ENCODE measurements around the gene ZNF750. TPM values are rescaled to one million over a fixed set of nuclear protein-coding genes. Genes with fewer than 3 reads are reported as not detected.

ZNF750 gene
- total RNA-seq, 2 experiments from 2014 or later: not detected

GRCh38 chr17:82803606-82804005, 36.2 kb downstream of the ZNF750 start:
- Mint-ChIP-seq H3K9me3 (peaks cover 2% of the 10 kb centered on the region), H3K4me3 (no peak overlapping the region), H3K27ac (no peak overlapping the region), H3K27me3 (no peaks in the 10 kb centered on the region), H3K36me3 (peaks cover 22% of the 10 kb centered on the region), H3K4me1 (peaks cover 6% of the 10 kb centered on the region)
- ATAC-seq (ENCODE audit: low read depth) (no peak), DNase-seq (no peak)
- POLR2A ChIA-PET: interaction anchor here (0.5 kb wide), 1 partner anchor 1078 kb away, joined by 3 read pairs; no protein-coding TSS in a partner anchor

- POLR2A ChIA-PET: interaction anchor here (0.5 kb wide), 1 partner anchor 1078 kb away, joined by 3 read pairs; no protein-coding TSS in a partner anchor
- peaks cover 6% of the 10 kb centered on the region for H3K4me1 Mint-ChIP-seq
- peaks cover 2% of the 10 kb centered on the region for H3K9me3 Mint-ChIP-seq
- DNase-seq (no peak), ATAC-seq (ENCODE audit: low read depth) (no peak)
- peak overlapping the region; percentile 55 for H3K27ac Mint-ChIP-seq
- no peaks in the 10 kb centered on the region for H3K27me3 Mint-ChIP-seq
- H3K4me3 Mint-ChIP-seq: no peak overlapping the region
- H3K36me3 Mint-ChIP-seq: peaks cover 24% of the 10 kb centered on the region
Observed at GRCh38 chr17:82803185-82803584, 36.6 kb downstream of the ZNF750 start.

- POLR2A ChIA-PET: no interaction called here
- H3K36me3 Mint-ChIP-seq: peaks cover 24% of the 10 kb centered on the region
Observed at GRCh38 chr17:82802075-82802780, 37.6 kb downstream of the ZNF750 start.

GRCh38 chr17:82801377-82801970, 38.3 kb downstream of the ZNF750 start:
- Mint-ChIP-seq H3K4me1 (peaks cover 6% of the 10 kb centered on the region), H3K27me3 (no peaks in the 10 kb centered on the region), H3K27ac (no peak overlapping the region), H3K4me3 (no peak overlapping the region), H3K9me3 (peaks cover 2% of the 10 kb centered on the region), H3K36me3 (peaks cover 24% of the 10 kb centered on the region)
- POLR2A ChIA-PET: no interaction called here
- DNase-seq (no peak), ATAC-seq (ENCODE audit: low read depth) (no peak)

More at GRCh38 chr17:82802075-82802780, 37.6 kb downstream of the ZNF750 start:
- peak overlapping the region; percentile 7 for H3K27ac Mint-ChIP-seq
- H3K9me3 Mint-ChIP-seq: peaks cover 2% of the 10 kb centered on the region
- H3K4me3 Mint-ChIP-seq: no peak overlapping the region
- H3K27me3 Mint-ChIP-seq: no peaks in the 10 kb centered on the region
- DNase-seq (no peak), ATAC-seq (ENCODE audit: low read depth) (no peak)
- peaks cover 6% of the 10 kb centered on the region for H3K4me1 Mint-ChIP-seq

GRCh38 chr17:82800885-82801284, 38.9 kb downstream of the ZNF750 start:
- Mint-ChIP-seq H3K4me1 (peaks cover 6% of the 10 kb centered on the region), H3K27ac (no peak overlapping the region), H3K4me3 (no peak overlapping the region), H3K9me3 (peaks cover 2% of the 10 kb centered on the region), H3K36me3 (peaks cover 24% of the 10 kb centered on the region), H3K27me3 (no peaks in the 10 kb centered on the region)
- no peak for DNase-seq
- POLR2A ChIA-PET: no interaction called here
- ATAC-seq (ENCODE audit: low read depth): no peak

DNA sequence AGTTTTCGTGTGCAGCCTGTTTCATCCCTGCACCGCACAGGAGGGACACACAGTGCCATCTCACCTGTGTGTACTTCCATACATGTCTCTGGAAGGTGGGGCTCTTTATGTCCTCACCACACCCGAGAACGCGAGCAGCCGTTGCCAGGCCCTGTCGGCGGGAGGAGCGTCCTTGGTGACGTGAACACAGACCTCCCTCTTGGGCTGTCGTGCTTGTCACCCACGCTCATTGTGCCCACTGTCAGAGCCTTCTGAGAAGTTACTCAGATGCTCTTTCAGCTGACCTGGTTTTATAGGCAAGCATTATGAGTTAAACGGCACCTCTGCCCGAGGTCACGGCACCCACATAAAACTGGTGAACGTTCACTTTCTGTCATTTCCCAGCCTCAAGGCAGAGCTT, 40.2 kb downstream of the ZNF750 start:
- Mint-ChIP-seq H3K27ac (no peak overlapping the region), H3K4me3 (no peak overlapping the region)

GRCh38 chr17:82798752-82799151, 41.1 kb downstream of the ZNF750 start:
- Mint-ChIP-seq H3K4me3 (no peak overlapping the region), H3K36me3 (peaks cover 24% of the 10 kb centered on the region), H3K27ac (no peak overlapping the region), H3K4me1 (peaks cover 8% of the 10 kb centered on the region), H3K9me3 (peaks cover 2% of the 10 kb centered on the region), H3K27me3 (no peaks in the 10 kb centered on the region)
- ATAC-seq (ENCODE audit: low read depth) (no peak), DNase-seq (no peak)
- POLR2A ChIA-PET: interaction anchor here (0.7 kb wide), 1 partner anchor 207 kb away, joined by 3 read pairs; no protein-coding TSS in a partner anchor

More for the DNA sequence above, 40.2 kb downstream of the ZNF750 start:
- DNase-seq (no peak), ATAC-seq (ENCODE audit: low read depth) (no peak)
- H3K36me3 Mint-ChIP-seq: peaks cover 24% of the 10 kb centered on the region
- POLR2A ChIA-PET: interaction anchor here (0.7 kb wide), 1 partner anchor 208 kb away, joined by 3 read pairs; no protein-coding TSS in a partner anchor
- peaks cover 8% of the 10 kb centered on the region for H3K4me1 Mint-ChIP-seq
- no peaks in the 10 kb centered on the region for H3K27me3 Mint-ChIP-seq
- H3K9me3 Mint-ChIP-seq: peaks cover 2% of the 10 kb centered on the region

GRCh38 chr17:82797061-82797460, 42.8 kb downstream of the ZNF750 start:
- POLR2A ChIA-PET: no interaction called here
- H3K36me3 Mint-ChIP-seq: peaks cover 20% of the 10 kb centered on the region
- peaks cover 2% of the 10 kb centered on the region for H3K9me3 Mint-ChIP-seq
- peaks cover 3% of the 10 kb centered on the region for H3K4me1 Mint-ChIP-seq
- H3K4me3 Mint-ChIP-seq: no peak overlapping the region
- H3K27me3 Mint-ChIP-seq: no peaks in the 10 kb centered on the region
- DNase-seq: no peak
- H3K27ac Mint-ChIP-seq: no peak overlapping the region
- ATAC-seq (ENCODE audit: low read depth): no peak

GRCh38 chr17:82795615-82796014, 44.2 kb downstream of the ZNF750 start:
- H3K27me3 Mint-ChIP-seq: no peaks in the 10 kb centered on the region
- peaks cover 9% of the 10 kb centered on the region for H3K36me3 Mint-ChIP-seq
- no peak overlapping the region for H3K4me3 Mint-ChIP-seq
- H3K27ac Mint-ChIP-seq: no peak overlapping the region
- ATAC-seq (ENCODE audit: low read depth) (no peak), DNase-seq (no peak)
- peaks cover 3% of the 10 kb centered on the region for H3K4me1 Mint-ChIP-seq
- POLR2A ChIA-PET: no interaction called here
- no peaks in the 10 kb centered on the region for H3K9me3 Mint-ChIP-seq

DNA sequence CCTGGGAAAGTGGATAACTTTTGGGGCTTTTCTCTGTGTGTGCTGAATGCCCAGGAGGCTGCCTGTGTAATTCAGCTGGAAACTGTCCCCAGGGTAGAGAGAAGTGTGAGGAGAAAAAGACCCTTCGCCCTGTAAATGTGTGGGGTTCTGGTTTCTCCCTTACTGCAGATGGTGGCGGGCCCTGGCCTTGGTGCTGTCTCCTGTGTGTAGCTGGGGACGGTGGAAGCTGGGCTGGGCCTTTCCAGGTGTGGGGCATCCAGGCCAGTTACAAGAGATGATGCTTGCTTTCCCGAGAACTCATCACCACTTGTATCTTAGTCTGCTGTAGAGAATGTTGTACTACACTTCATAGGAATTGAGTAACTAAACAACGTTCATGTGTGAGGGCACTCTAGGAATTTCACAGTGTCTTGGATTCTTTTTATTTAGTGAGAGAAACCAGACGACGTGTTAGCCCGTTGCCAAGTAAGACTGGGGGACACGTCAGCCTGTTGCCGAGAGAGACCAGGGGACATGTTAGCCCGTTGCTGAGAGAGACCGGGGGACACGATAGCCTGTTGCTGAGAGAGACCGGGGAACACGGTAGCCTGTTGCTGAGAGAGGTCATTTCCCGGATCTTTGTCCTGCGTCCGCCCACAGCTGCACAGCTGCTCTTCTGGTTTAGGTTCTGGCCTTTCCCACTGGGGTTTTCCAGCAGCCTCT, 44.9 kb downstream of the ZNF750 start:
- H3K27me3 Mint-ChIP-seq: no peaks in the 10 kb centered on the region
- H3K27ac Mint-ChIP-seq: no peak overlapping the region
- POLR2A ChIA-PET: interaction anchor here (1.1 kb wide), 1 partner anchor 69 kb away, joined by 3 read pairs; no protein-coding TSS in a partner anchor
- peaks cover 3% of the 10 kb centered on the region for H3K4me1 Mint-ChIP-seq
- DNase-seq: no peak
- H3K36me3 Mint-ChIP-seq: peaks cover 7% of the 10 kb centered on the region
- H3K9me3 Mint-ChIP-seq: no peaks in the 10 kb centered on the region
- no peak overlapping the region for H3K4me3 Mint-ChIP-seq
- no peak for ATAC-seq (ENCODE audit: low read depth)

- Mint-ChIP-seq H3K9me3 (no peaks in the 10 kb centered on the region), H3K36me3 (peaks cover 4% of the 10 kb centered on the region), H3K4me1 (peaks cover 3% of the 10 kb centered on the region), H3K27ac (no peak overlapping the region), H3K4me3 (no peak overlapping the region), H3K27me3 (no peaks in the 10 kb centered on the region)
- DNase-seq: no peak
- ATAC-seq (ENCODE audit: low read depth): no peak
- POLR2A ChIA-PET: interaction anchor here (1.1 kb wide), 1 partner anchor 70 kb away, joined by 3 read pairs; no protein-coding TSS in a partner anchor
Observed at GRCh38 chr17:82793974-82794630, 45.7 kb downstream of the ZNF750 start.

GRCh38 chr17:82791532-82791931, 48.3 kb downstream of the ZNF750 start:
- Mint-ChIP-seq H3K9me3 (no peaks in the 10 kb centered on the region), H3K4me1 (peaks cover 3% of the 10 kb centered on the region), H3K4me3 (no peak overlapping the region), H3K27ac (no peak overlapping the region), H3K27me3 (no peaks in the 10 kb centered on the region), H3K36me3 (peaks cover 2% of the 10 kb centered on the region)
- ATAC-seq (ENCODE audit: low read depth) (no peak), DNase-seq (no peak)
- POLR2A ChIA-PET: no interaction called here

- Mint-ChIP-seq H3K27ac (no peak overlapping the region), H3K9me3 (no peaks in the 10 kb centered on the region)
- POLR2A ChIA-PET: no interaction called here
Observed at GRCh38 chr17:82790391-82790790, 49.4 kb downstream of the ZNF750 start.

More at GRCh38 chr17:82790391-82790790, 49.4 kb downstream of the ZNF750 start:
- H3K36me3 Mint-ChIP-seq: peaks cover 2% of the 10 kb centered on the region
- ATAC-seq (ENCODE audit: low read depth) (no peak), DNase-seq (no peak)
- no peak overlapping the region for H3K4me3 Mint-ChIP-seq
- H3K4me1 Mint-ChIP-seq: peaks cover 3% of the 10 kb centered on the region
- H3K27me3 Mint-ChIP-seq: no peaks in the 10 kb centered on the region

Data from activated naive CD8-positive, alpha-beta T cell treated with anti-CD3 and anti-CD28 coated beads, Interleukin-2, amount 10 ng/mL, durations not matched to agents 7 days and 5 days (primary cell).